GM21717 (cell line): ENCODE results near the gene RAVER2.

Experiments
- ATAC-seq: cut with Tn5 transposase; IDR thresholded peaks from one replicate; pipeline ENCODE4 v1.9.1; 2021; ENCODE audit warnings: mild to moderate bottlenecking, moderate library complexity; ENCODE audit not compliant: unreplicated experiment

The RAVER2 gene

DNA sequence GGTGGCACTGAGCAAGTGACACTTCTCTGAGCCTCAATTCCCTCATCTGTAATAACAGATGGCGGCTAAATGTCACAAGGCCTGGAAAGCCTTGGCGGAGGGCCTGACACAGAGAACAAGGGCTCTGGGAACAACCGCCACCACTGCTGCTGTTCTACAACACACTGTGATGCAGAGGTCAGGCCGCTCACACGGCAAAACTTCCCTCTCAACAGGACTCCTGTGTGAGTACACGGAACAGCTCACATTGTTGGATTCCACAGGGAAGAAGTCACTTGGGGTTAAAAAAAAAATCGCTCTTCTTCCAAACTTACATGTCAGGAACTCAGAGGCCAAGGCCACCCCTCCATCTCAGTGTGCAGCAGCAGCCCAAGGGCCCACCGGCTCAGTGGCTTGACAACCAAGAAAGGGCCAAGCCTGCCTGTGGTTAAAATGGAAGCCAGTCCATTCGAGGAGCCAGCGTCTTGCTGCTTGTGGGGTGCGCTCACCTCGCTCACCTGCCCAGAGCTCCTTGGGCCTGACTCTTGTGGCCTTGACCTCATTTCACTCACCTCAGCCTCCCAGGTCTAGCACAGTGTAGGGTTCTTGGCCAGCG, 101.1 kb downstream of the RAVER2 start:
- ATAC-seq: no peak

DNA sequence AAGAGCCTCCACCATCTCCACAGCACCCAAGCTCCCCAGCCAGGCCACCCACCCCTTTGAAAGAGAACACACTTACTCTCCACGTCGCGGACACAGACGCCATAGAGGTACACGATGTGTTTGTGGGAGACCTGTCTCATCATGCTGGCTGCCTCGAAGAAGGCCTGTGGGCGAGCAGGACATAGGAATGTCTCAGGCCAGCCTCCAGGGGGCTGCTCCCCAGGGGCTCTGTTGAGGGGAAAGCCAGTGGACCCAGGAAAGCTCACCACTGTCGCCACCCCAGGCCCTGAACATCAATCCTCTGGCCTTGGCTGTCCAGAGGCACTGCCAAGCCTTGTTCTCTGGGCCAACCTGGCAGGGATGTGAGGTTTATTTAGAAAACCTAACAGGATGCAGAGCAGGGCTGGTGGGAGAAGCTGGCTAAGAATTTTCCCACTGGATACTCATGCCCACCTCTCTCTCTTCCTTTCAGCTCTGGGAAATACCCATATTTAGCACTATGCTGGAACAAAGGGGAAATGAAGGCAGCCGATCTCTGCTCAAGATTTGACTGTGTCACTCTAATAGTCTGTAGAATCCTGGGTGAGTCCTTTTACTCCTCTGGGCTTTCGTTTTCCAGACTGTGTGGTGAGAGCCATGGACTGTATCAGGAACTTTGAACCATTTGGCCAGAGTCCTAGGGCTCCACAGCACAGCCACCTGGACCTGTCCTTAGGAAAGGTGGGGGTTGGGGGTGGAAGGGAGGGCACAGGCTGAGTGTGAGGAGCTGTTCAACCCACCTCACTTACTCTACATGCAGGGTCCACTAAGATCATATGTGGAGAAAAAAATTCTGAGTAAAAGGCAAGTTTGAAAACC, 101.9 kb downstream of the RAVER2 start:
- no peak for ATAC-seq

- no peak for ATAC-seq
Observed at GRCh38 chr1:64847666-64848065, 102.8 kb downstream of the RAVER2 start.

- ATAC-seq: no peak
Observed at GRCh38 chr1:64848136-64848535, 103.3 kb downstream of the RAVER2 start.

DNA sequence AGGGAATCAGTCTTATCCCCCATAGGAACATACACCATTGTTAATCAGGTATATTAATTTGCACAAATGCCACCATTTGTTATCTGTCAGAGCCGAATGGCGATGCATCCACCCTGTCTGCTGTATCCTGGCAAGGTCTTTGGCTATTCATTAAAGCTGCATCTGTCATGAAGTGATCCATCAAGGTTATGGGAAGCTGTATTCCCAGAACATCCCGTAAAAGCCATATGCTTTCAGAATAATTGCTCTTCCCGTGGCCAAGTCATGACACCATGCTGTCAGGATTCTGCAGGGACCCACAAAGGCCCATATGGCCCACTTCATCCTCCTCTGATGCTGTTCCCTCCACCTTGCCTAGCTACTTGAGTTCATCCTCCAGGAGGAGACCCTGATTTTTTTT, 103.9 kb downstream of the RAVER2 start:
- ATAC-seq: no peak

- no peak for ATAC-seq
Observed at GRCh38 chr1:64849942-64850341, 105.1 kb downstream of the RAVER2 start.

DNA sequence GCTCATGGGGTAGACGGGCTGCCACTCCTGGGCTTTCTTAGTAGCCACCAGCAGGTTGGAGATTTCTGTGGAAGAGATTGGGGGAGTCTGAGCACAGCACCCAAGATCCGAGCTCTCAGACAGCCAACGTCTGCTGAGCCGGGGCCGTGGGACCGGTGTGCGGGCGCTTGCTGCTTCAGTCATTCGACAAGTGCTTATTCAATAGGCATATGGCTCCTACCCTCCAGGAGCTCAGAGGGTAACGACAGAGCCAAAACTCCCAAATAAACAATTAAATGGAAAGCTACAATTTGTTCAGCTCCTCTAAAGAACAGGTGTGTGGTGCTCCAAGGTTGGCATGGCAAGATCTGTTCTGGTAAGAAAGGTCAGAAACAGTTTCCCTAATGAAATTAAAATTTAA, 106.0 kb downstream of the RAVER2 start:
- no peak for ATAC-seq

GRCh38 chr1:64851664-64852063, 106.8 kb downstream of the RAVER2 start:
- no peak for ATAC-seq

DNA sequence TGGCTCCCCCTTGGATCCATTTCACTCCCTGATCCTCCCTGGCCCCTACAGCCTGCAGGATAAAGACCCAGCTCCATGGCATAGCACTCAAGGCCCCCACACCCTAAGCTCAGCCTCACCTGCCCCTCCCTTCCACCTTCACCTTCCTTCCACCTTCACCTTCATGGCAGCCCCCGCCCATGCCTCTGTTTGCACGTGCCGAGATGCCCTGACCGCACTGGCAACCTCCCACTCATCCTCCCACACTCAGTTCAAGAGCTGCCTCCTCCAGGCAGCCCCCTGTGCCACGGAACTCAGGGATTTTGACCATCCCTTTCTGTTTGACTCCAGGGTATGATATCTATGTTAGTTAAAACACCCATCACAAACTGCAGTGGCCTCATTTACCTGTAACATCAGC, 109.8 kb downstream of the RAVER2 start:
- ATAC-seq: no peak

DNA sequence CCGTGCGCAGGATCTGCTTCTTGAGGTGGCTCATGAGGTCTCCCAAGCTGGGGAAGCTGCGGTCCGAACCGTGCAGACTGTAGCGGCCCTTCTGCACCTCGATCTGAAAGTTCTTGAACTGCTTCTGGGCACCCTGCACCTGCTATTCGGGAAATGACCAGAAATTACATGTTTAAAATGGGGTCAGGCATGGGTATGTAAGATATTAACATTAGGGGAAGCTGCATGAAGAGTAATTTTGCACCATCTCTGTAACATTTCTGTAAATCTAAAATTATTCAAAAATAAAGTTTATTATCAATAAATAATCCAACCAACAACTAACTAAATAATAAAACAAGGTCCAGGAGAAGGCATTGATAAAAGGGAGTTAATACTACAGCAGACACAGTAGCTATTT, 110.7 kb downstream of the RAVER2 start:
- no peak for ATAC-seq

DNA sequence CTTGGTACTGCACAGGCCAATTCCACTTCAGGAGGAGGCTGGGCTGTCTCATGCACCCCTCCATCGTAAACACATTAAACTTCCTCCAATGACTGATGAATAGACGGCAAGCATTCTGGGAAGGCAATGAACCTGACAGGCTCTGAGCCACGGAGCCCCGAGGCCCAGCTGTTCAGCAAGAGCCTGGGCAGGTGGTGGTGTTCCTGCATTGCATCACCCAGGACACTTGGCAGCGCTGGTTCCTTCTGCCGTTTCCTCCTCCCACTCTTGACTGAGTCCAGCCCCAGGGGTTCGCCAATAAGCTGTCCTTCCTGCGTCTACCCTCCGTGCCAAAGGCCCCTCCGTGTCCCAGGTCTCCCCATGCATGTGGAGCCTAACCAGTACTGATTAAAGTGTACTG, 111.7 kb downstream of the RAVER2 start:
- no peak for ATAC-seq

DNA sequence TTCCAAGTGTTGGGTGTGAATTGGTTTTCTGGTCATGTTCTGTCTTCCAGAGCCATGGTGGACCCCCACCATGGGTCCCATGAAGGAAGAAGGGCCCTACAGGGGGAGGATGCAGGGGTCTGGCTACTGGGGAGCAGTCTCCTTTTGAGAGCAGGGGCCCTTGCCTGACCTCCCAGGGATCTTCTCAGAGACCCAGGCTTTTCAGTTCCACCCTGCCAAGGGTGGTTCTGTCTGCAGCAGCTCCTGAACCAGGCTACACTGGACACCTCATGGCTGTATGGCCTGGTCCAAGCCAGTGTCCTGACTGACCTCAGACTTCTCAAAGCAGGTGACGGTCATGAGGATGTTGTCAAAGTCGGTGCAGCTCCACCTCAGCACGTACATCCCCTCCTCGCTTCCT, 112.5 kb downstream of the RAVER2 start:
- no peak for ATAC-seq

DNA sequence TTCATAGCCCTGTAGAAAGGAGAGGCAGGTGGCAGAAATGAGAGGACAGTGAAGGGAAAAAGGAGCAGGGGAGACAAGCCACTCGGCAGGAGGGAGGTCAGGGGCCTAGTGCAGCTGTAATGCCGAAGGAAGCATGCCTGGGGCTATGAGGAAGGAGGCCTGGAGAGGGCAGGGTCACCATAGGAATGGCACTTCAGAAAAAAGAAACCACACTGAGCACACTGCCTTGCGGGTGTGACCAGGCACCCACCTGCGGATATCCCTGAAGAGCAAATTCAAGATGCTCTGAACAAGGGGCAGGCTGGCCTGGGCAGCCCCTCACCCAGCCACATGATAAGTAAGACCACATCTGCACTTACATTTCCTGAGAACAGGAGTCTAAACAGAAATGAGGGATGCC, 116.7 kb downstream of the RAVER2 start:
- ATAC-seq: no peak

- peak; percentile 100 for ATAC-seq
Observed at GRCh38 chr1:64864018-64864940, 119.4 kb downstream of the RAVER2 start.

DNA sequence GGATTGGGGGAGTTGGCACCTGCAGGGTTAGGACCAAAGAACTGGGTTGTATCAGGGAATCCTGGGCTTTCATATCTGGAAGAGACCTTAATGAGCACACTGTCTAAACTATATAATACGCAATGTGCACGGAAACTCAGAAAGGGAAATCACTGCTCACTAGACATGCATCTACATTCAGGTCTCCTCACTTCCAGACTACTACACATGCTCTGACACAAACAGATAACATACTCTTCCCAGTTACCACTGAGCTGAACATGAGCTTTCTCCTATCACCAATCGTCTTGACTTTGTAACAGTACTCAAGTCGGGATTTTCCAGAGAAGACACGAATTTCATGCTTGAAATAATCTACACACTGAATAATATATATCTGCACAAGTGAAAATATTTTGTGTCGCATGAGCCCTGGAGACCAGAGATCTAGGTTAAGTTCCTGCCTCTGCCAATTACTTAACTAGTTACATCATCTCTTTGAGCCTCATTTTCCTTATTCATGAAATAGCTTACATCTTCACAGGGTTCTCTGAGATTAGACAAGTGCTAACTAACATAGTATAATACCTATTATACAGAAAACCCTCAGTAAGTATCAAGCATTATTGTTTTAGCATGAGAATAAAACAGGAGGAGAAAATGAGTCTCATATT, 120.4 kb downstream of the RAVER2 start:
- ATAC-seq: no peak

GRCh38 chr1:64866689-64867088, 121.8 kb downstream of the RAVER2 start:
- no peak for ATAC-seq

DNA sequence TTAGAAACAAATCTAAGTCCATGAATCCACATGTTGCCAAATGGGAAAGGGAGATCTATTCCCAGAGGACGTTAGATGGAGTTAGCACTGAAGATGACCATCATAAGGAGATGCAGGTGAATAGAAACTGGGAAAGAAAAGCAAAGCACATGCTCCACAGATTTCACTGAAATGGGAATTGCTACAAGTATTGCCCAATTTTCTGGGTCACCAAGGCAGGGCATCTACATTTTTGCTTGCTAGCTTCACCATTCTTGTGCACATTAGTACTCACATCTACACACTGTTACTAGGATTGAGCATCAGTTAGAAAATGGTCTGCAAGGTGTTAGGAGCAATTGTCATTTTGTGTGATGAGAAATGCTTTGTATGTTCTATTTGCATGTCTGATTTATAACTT, 122.4 kb downstream of the RAVER2 start:
- no peak for ATAC-seq

DNA sequence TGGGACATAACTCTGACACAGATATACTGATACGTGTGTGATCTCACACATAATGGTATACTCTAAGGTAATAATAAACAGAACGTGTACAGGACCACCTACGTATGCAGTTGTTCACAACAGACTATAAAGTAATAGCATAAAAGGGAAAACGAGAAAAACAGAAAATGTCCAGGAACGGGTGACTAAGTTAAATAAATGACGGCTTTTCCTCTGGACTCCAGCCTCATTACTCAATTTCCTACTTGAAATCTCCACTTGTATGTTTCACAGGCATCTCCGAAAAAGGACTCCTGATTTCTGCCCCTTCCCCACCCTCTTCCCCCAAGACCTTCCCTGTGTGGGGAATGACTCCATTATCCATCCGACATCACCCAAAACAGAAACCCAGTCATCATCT, 126.4 kb downstream of the RAVER2 start:
- ATAC-seq: no peak

- ATAC-seq: no peak
Observed at GRCh38 chr1:64872067-64872466, 127.2 kb downstream of the RAVER2 start.

DNA sequence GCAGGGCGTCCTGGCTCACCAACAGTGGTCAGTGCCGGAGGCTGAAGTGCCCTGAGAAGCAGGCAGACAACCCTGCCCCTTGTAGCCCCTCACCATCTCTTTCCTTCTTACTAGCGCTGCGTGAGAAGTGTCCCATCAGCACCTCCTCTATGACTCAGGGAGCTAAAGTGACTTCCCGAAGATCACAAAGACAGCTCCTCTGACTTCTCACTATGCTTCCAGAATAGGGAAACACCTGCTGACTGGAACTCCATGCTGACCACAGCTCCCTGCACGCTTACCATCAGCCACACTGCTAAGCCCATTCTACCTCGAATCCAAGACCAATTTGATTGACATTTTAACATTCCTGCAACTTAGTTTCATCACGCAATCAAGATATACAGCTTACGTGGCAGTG, 128.7 kb downstream of the RAVER2 start:
- ATAC-seq: no peak

GRCh38 chr1:64874666-64875065, 129.8 kb downstream of the RAVER2 start:
- ATAC-seq: no peak
